Colonic mucosa (tissue), 4 donors: ENCODE results near the gene IFNAR1. TPM values are rescaled to one million over a fixed set of nuclear protein-coding genes. Genes with fewer than 3 reads are reported as not detected.

ENCODE experiments used
- DNase-seq: peaks from one replicate; pipeline ENCODE4 v3.0.0-alpha.2; 2020
- H3K27ac ChIP-seq: fragments of 200-600 bp; one replicate; pipeline ENCODE4 v1.8.0; 2021
- H3K27me3 ChIP-seq: fragments of 200-600 bp; one replicate; pipeline ENCODE4 v1.8.0; 2021
- H3K36me3 ChIP-seq: fragments of 200-600 bp; one replicate; pipeline ENCODE4 v1.8.0; 2021
- H3K4me1 ChIP-seq: fragments of 200-600 bp; one replicate; pipeline ENCODE4 v1.8.0; 2021; ENCODE audit warnings: mild to moderate bottlenecking
- H3K4me3 ChIP-seq: fragments of 200-600 bp; one replicate; pipeline ENCODE4 v1.8.0; 2021
- H3K9ac ChIP-seq, 2 donors: one replicate each; pipeline ENCODE4 v1.7.0; 2013; ENCODE audit warnings: control low read depth in 2 of 2, low read depth in 2 of 2, low read length in 2 of 2
- H3K9me3 ChIP-seq: fragments of 200-600 bp; one replicate; pipeline ENCODE4 v1.8.0; 2021
- intact Hi-C: fragments of 100-400 bp; cut with DNase I; formaldehyde crosslinking; loops from one replicate; pipeline ENCODE4 v1.14.1; 2022
- total RNA-seq, 2 donors: library from RNA; stranded (reverse); fragmentation: NEBNext Ultra II Directional in 1 of 2; extraction: Animal tissue kit (Norgen Biotek cat#: 25700) in 1 of 2; gene quantifications; one replicate each; pipeline ENCODE4 v1.2.1, GENCODE V29; 2021
- TF ChIP-seq, protein P1 (sequence below): fragments of 200-600 bp; IDR thresholded peaks from one replicate; pipeline ENCODE4 v1.8.0; 2022; ENCODE audit warnings: antibody characterized with exemption, mild to moderate bottlenecking
- donor health status: healthy.
- donor health status: DM: no; HTN: no; CAD: no.
- donor health status: DM: no; HTN: no; CAD: no.

IFNAR1 gene
- 10 to 100 TPM; 32.3 to 62.2 TPM for total RNA-seq

DNA sequence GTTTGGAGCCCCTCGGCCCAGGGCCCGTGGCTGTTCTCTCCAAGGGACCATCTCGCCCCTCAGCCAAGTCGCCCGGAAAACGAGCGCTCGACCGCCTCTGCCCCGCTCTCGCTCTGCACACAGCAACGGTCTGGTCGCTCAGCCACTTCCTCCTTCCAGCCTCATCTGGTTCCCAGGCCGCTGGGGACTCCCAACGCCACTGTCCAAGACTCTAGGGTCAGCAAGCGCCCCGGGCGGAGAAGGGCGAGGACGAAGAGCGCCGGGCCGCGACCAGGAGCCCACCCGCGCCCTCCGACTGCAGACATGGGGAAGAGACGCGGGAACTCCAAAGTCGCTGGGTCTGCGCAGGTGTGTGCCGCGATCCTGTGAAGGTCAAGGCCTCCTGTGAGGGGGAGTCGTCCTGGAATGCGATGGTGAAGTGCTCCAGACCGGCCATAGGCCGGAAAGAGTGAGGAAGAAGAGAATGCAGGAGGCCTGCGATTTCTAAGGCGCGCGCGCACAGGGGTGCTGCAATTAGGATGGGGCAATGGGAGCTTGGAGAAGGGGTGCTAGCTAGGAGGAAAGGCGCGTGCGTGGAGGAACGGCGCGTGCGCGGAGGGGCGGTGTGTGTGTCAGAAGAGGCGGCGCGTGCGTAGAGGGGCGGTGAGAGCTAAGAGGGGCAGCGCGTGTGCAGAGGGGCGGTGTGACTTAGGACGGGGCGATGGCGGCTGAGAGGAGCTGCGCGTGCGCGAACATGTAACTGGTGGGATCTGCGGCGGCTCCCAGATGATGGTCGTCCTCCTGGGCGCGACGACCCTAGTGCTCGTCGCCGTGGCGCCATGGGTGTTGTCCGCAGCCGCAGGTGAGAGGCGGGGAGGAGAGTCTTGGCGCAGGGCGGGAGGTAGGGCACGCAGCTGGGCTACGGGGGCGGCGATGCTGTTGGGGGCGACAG is at the start of gene IFNAR1:
TSS of gene IFNAR1 (plus strand) at position 680 of the 931 bp plus-strand sequence. CDS start at position 766, 86 bp downstream.
- Histone ChIP-seq H3K9me3 (no peaks in the 10 kb centered on the region), H3K27me3 (no peaks in the 10 kb centered on the region), H3K27ac (peak within 1 kb of the TSS; percentile 100), H3K4me1 (peaks cover 8% of the 10 kb centered on the region), H3K36me3 (no peaks in the 10 kb centered on the region), H3K9ac (peak within 1 kb of the TSS; percentile 94 to 100), H3K4me3 (peak within 1 kb of the TSS; percentile 90)
- intact Hi-C loops: no loop called here
- TF ChIP-seq, protein P1, sequence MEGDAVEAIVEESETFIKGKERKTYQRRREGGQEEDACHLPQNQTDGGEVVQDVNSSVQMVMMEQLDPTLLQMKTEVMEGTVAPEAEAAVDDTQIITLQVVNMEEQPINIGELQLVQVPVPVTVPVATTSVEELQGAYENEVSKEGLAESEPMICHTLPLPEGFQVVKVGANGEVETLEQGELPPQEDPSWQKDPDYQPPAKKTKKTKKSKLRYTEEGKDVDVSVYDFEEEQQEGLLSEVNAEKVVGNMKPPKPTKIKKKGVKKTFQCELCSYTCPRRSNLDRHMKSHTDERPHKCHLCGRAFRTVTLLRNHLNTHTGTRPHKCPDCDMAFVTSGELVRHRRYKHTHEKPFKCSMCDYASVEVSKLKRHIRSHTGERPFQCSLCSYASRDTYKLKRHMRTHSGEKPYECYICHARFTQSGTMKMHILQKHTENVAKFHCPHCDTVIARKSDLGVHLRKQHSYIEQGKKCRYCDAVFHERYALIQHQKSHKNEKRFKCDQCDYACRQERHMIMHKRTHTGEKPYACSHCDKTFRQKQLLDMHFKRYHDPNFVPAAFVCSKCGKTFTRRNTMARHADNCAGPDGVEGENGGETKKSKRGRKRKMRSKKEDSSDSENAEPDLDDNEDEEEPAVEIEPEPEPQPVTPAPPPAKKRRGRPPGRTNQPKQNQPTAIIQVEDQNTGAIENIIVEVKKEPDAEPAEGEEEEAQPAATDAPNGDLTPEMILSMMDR: no peak
- DNase-seq: peak; percentile 99

DNA sequence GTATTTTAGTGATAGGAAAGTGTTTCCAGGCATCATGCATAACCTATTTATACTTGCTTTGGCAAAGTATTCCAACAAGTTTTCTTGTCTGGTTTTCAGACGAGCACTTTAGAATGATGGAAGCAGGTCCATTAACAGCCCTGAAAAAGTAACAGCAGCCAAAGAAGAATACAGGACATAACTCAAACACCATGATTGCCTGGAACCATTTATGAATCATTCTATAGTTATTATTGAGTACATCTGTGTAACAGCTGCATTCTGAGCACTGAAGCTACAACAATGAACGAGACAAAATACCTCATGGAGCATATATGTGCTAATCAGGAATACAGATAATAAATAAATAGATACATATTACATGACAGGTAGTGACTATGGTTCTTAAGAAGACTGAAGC is 46.0 kb upstream of the IFNAR1 start:
- Histone ChIP-seq H3K9me3 (no peaks in the 10 kb centered on the region), H3K4me3 (no peak overlapping the region), H3K27me3 (no peaks in the 10 kb centered on the region), H3K9ac (no peak overlapping the region), H3K4me1 (no peaks in the 10 kb centered on the region), H3K27ac (no peak overlapping the region), H3K36me3 (no peaks in the 10 kb centered on the region)
- intact Hi-C loops: no loop called here
- TF ChIP-seq, protein P1: no peak
- DNase-seq: no peak

DNA sequence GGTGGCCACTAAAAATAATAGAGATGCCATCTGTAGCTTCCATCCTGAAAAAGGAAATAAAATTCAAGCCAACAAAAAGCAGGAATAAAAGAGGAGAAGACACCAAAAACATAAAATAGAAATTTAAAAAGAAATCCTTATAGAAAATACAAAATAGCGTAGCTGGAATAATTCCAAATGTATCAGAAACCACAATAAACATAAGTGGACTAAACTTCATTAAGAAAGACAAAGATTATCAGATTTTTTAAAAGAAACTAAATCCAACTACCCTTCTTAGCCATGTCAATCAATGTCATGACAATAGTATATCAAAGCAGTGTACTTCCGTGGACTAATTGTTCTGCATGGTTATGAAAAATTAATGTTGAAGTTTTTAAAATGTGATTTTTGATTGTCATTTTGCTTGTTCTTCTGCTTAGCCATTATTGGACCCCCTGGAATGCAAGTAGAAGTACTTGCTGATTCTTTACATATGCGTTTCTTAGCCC is 45.4 kb upstream of the IFNAR1 start:
- Histone ChIP-seq H3K4me1 (no peaks in the 10 kb centered on the region), H3K27me3 (no peaks in the 10 kb centered on the region), H3K27ac (no peak overlapping the region), H3K9me3 (no peaks in the 10 kb centered on the region), H3K9ac (no peak overlapping the region), H3K4me3 (no peak overlapping the region), H3K36me3 (no peaks in the 10 kb centered on the region)
- intact Hi-C loops: no loop called here
- TF ChIP-seq, protein P1: no peak
- DNase-seq: no peak

DNA sequence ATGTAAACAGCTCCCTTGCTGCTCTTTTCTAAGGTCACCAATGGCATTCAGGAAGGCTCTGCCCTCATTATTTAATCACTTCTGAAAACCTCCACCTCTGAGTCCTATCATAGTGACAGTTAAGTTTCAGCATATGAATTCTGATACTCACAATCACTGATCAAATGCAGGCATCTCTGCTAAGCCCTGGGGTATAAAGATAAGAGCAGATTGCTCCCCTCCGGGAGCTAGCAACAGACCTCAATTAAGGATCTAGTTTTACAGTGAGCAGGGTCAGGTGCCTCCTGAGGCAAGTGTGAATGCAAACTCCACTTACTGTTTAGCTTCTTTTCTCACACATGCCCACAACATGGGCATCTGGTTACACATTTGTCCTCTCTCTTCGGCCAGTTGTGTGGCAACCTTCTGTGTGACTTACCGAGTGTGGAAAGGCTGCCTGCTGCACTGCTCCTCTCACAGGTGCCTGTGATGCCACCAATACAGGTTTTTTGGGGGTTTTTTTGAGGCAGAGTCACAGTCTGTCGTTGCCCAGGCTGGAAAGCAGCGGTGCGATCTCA is 43.6 kb upstream of the IFNAR1 start:
- no peaks in the 10 kb centered on the region for H3K27me3 ChIP-seq
- no peaks in the 10 kb centered on the region for H3K9me3 ChIP-seq
- H3K9ac ChIP-seq: no peak overlapping the region
- no peak for DNase-seq
- no peak overlapping the region for H3K4me3 ChIP-seq
- TF ChIP-seq, protein P1: no peak
- peaks cover 2% of the 10 kb centered on the region for H3K4me1 ChIP-seq
- H3K36me3 ChIP-seq: no peaks in the 10 kb centered on the region
- intact Hi-C loops: no loop called here
- no peak overlapping the region for H3K27ac ChIP-seq

DNA sequence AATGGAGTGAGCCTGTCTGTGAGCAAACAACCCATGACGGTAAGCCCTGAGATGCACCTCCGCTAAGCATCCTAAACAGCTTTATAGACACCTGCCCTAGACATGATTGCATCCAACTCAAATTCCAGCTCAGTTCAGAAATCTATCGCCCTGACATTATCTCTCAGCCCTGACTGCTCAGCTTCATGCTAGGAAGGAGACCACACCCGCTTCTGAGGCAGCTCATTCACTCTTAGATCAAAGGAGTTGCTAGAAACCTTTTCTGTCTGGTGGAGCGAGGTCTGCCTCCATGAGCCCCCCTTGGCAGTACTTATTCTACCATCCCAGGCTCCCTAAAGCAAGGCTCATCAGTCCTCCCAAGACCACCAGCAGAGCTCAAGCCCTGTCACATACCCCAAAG is 41.6 kb upstream of the IFNAR1 start:
- H3K27ac ChIP-seq: no peak overlapping the region
- intact Hi-C loops: no loop called here
- no peaks in the 10 kb centered on the region for H3K9me3 ChIP-seq
- no peak overlapping the region for H3K9ac ChIP-seq
- H3K4me3 ChIP-seq: no peak overlapping the region
- H3K27me3 ChIP-seq: no peaks in the 10 kb centered on the region
- no peaks in the 10 kb centered on the region for H3K36me3 ChIP-seq
- TF ChIP-seq, protein P1: no peak
- no peak for DNase-seq
- peaks cover 7% of the 10 kb centered on the region for H3K4me1 ChIP-seq
